Mesothelial cell of epicardium (in vitro differentiated cells): ENCODE results near the gene GALNT10. TPM values are rescaled to one million over a fixed set of nuclear protein-coding genes. Genes with fewer than 3 reads are reported as not detected.

Source experiments
- DNase-seq, 2 experiments: peaks; one replicate each; pipeline ENCODE4 v3.0.0; 2021; ENCODE audit warnings: low spot score in 2 of 2; ENCODE audit not compliant: unreplicated experiment in 2 of 2
- H3K27ac Mint-ChIP-seq: 2 replicates; pipeline ENCODE4 v1.8.0; 2021; ENCODE audit warnings: mixed read lengths
- H3K27me3 Mint-ChIP-seq: 2 replicates; pipeline ENCODE4 v1.8.0; 2021; ENCODE audit warnings: low read depth, mixed read lengths
- H3K36me3 Mint-ChIP-seq: 2 replicates; pipeline ENCODE4 v1.8.0; 2021; ENCODE audit warnings: mixed read lengths
- H3K4me1 Mint-ChIP-seq: 2 replicates; pipeline ENCODE4 v1.8.0; 2021; ENCODE audit warnings: mixed read lengths
- H3K4me3 Mint-ChIP-seq: 2 replicates; pipeline ENCODE4 v1.8.0; 2021; ENCODE audit warnings: mild to moderate bottlenecking, moderate library complexity, mixed read lengths
- H3K9me3 Mint-ChIP-seq: 2 replicates; pipeline ENCODE4 v1.8.0; 2021; ENCODE audit warnings: mixed read lengths
- CTCF ChIP-seq: fragments of 200-600 bp; sonication (generic); IDR thresholded peaks from one replicate; pipeline ENCODE4 v1.5.0; 2021; ENCODE audit warnings: antibody characterized with exemption; ENCODE audit not compliant: unreplicated experiment
- total RNA-seq: library from RNA; stranded (reverse); gene quantifications from 3 replicates; pipeline ENCODE4 v1.2.1, GENCODE V29; 2021

Gene GALNT10
- total RNA-seq, 1 donor from 2014 or later = 13.9 TPM

- Mint-ChIP-seq H3K4me3 (no peak overlapping the region), H3K27me3 (no peaks in the 10 kb centered on the region), H3K4me1 (no peaks in the 10 kb centered on the region), H3K9me3 (peaks cover 4% of the 10 kb centered on the region), H3K27ac (no peak overlapping the region), H3K36me3 (peaks cover 54% of the 10 kb centered on the region)
- no peak for TF ChIP-seq CTCF
- no peak for DNase-seq
Measured at GRCh38 chr5:154437281-154437965, 246.9 kb downstream of the GALNT10 start.

- TF ChIP-seq CTCF = no peak
- no peak for DNase-seq
- Mint-ChIP-seq H3K36me3 (peaks cover 45% of the 10 kb centered on the region), H3K9me3 (peaks cover 4% of the 10 kb centered on the region), H3K27ac (no peak overlapping the region), H3K4me1 (peaks cover 10% of the 10 kb centered on the region), H3K27me3 (no peaks in the 10 kb centered on the region), H3K4me3 (no peak overlapping the region)
Measured at GRCh38 chr5:154440540-154440939, 250.0 kb downstream of the GALNT10 start.

GRCh38 chr5:154442801-154443200, 252.3 kb downstream of the GALNT10 start:
- H3K4me1 Mint-ChIP-seq = peaks cover 21% of the 10 kb centered on the region
- H3K36me3 Mint-ChIP-seq = peaks cover 30% of the 10 kb centered on the region
- no peak for DNase-seq
- no peak overlapping the region for H3K4me3 Mint-ChIP-seq
- H3K9me3 Mint-ChIP-seq = no peaks in the 10 kb centered on the region
- TF ChIP-seq CTCF = no peak
- no peaks in the 10 kb centered on the region for H3K27me3 Mint-ChIP-seq
- H3K27ac Mint-ChIP-seq = no peak overlapping the region

- peak overlapping the region; percentile 100 for H3K4me3 Mint-ChIP-seq
- no peaks in the 10 kb centered on the region for H3K9me3 Mint-ChIP-seq
- H3K36me3 Mint-ChIP-seq = peaks cover 21% of the 10 kb centered on the region
- peak in 1 of 2 experiments; percentile 41 for DNase-seq
- no peak for TF ChIP-seq CTCF
- H3K27ac Mint-ChIP-seq = peak overlapping the region; percentile 95
- H3K4me1 Mint-ChIP-seq = peaks cover 29% of the 10 kb centered on the region
- no peaks in the 10 kb centered on the region for H3K27me3 Mint-ChIP-seq
Measured at GRCh38 chr5:154444556-154445421, 254.3 kb downstream of the GALNT10 start.

GRCh38 chr5:154445422-154446194, 255.1 kb downstream of the GALNT10 start, which contains the start of gene SAP30L:
SAP30L (plus strand) TSS chr5:154445997; CDS start chr5:154446605, 608 bp downstream.
- Mint-ChIP-seq H3K27ac (peak within 1 kb of the TSS; percentile 95), H3K9me3 (no peaks in the 10 kb centered on the region), H3K36me3 (peaks cover 19% of the 10 kb centered on the region), H3K27me3 (no peaks in the 10 kb centered on the region), H3K4me3 (peak within 1 kb of the TSS; percentile 100), H3K4me1 (peaks cover 31% of the 10 kb centered on the region)
- DNase-seq = peak; percentile 90 to 98
- TF ChIP-seq CTCF = no peak
